ENCODE results near the gene TEX29. TPM values are rescaled to one million over a fixed set of nuclear protein-coding genes. Genes with fewer than 3 reads are reported as not detected.

TEX29 gene
- total RNA-seq, 1 experiment from 2014 or later: 0.68 TPM

DNA sequence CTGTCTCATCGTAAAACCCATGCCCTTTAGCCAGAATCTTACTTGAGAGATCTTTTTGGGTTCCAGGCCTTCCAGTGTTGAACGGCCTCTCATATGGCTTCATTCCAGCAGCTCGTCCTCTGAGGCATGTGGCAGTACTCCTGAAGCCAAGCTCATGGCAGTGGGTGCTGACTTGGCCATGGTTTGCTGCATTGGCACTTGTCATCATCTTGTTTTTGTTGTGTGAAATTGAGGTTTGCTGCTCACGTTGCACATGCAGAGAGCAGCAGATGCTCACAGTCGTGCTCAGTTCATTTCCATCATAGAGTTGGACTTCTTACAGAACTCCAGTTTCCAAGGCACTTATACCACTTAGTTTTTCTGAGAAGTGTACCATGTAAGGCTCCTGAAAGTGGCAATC, 14.9 kb downstream of the TEX29 start (continued):
- TF ChIP-seq CDX4 (CRISPR knock-in tag; IDR thresholded peaks at IDR 0.05; ENCODE audit: borderline replicate concordance) (no peak), GTF2I (CRISPR knock-in tag; conservative IDR thresholded peaks at IDR 0.05) (no peak), ZNF232 (CRISPR knock-in tag; IDR thresholded peaks at IDR 0.05) (no peak), GABPB1 (CRISPR knock-in tag; IDR thresholded peaks at IDR 0.05) (no peak), PRRX2 (CRISPR knock-in tag; IDR thresholded peaks at IDR 0.05) (no peak), ZNF317 (CRISPR knock-in tag; IDR thresholded peaks at IDR 0.05; ENCODE audit: borderline replicate concordance, low read depth) (no peak), ZNF263 (CRISPR knock-in tag; IDR thresholded peaks at IDR 0.05; ENCODE audit: low read depth) (no peak), MAX (CRISPR knock-in tag; IDR thresholded peaks at IDR 0.05) (no peak), ZNF219 (CRISPR knock-in tag; IDR thresholded peaks at IDR 0.05; ENCODE audit: borderline replicate concordance) (no peak), CBFB (CRISPR knock-in tag; IDR thresholded peaks at IDR 0.05; ENCODE audit: low read depth) (no peak), NFATC4 (CRISPR knock-in tag; IDR thresholded peaks at IDR 0.05) (no peak), MXD4 (CRISPR knock-in tag; IDR thresholded peaks at IDR 0.05; ENCODE audit: borderline replicate concordance) (no peak), JAZF1 (CRISPR knock-in tag; IDR thresholded peaks at IDR 0.05) (no peak), ZNF396 (CRISPR knock-in tag; IDR thresholded peaks at IDR 0.05; ENCODE audit: borderline replicate concordance) (no peak)
- TF ChIP-seq, protein P1, sequence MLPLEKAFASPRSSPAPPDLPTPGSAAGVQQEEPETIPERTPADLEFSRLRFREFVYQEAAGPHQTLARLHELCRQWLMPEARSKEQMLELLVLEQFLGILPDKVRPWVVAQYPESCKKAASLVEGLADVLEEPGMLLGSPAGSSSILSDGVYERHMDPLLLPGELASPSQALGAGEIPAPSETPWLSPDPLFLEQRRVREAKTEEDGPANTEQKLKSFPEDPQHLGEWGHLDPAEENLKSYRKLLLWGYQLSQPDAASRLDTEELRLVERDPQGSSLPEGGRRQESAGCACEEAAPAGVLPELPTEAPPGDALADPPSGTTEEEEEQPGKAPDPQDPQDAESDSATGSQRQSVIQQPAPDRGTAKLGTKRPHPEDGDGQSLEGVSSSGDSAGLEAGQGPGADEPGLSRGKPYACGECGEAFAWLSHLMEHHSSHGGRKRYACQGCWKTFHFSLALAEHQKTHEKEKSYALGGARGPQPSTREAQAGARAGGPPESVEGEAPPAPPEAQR (CRISPR knock-in tag; IDR thresholded peaks at IDR 0.05): no peak
- TF ChIP-seq, protein P2, sequence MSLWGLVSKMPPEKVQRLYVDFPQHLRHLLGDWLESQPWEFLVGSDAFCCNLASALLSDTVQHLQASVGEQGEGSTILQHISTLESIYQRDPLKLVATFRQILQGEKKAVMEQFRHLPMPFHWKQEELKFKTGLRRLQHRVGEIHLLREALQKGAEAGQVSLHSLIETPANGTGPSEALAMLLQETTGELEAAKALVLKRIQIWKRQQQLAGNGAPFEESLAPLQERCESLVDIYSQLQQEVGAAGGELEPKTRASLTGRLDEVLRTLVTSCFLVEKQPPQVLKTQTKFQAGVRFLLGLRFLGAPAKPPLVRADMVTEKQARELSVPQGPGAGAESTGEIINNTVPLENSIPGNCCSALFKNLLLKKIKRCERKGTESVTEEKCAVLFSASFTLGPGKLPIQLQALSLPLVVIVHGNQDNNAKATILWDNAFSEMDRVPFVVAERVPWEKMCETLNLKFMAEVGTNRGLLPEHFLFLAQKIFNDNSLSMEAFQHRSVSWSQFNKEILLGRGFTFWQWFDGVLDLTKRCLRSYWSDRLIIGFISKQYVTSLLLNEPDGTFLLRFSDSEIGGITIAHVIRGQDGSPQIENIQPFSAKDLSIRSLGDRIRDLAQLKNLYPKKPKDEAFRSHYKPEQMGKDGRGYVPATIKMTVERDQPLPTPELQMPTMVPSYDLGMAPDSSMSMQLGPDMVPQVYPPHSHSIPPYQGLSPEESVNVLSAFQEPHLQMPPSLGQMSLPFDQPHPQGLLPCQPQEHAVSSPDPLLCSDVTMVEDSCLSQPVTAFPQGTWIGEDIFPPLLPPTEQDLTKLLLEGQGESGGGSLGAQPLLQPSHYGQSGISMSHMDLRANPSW (CRISPR knock-in tag; conservative IDR thresholded peaks at IDR 0.05; ENCODE audit: low read depth): no peak

DNA sequence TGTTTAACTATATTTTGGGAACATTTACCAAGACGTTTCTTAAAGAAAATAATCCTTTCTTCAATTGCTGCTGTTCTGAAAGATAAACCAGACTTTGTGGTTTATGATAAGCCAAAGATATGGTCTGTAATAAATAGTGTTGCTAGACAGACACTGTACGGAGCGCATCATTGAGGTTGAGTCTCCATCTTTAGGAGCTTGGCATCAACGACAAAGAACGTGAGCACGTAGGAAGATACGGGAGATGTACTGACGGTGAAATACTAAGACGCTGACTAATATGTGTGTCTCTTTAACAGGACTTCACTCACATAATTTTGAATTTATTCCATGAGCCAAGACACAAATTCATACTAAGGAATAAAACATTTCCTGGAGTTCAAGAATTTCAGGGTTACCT, 16.2 kb downstream of the TEX29 start:
- Mint-ChIP-seq H3K36me3 (no peaks in the 10 kb centered on the region), H3K9me3 (peaks cover 7% of the 10 kb centered on the region), H3K4me3 (no peak overlapping the region), H3K4me1 (no peaks in the 10 kb centered on the region), H3K27ac (no peak overlapping the region), H3K27me3 (ENCODE audit: low read depth) (no peaks in the 10 kb centered on the region)
- TF ChIP-seq SMAD3 (CRISPR knock-in tag; IDR thresholded peaks at IDR 0.05; ENCODE audit: borderline replicate concordance) (no peak), CDX4 (CRISPR knock-in tag; IDR thresholded peaks at IDR 0.05; ENCODE audit: borderline replicate concordance) (no peak), TCF7 (CRISPR knock-in tag; IDR thresholded peaks at IDR 0.05; ENCODE audit: low read depth) (no peak), KAT7 (CRISPR knock-in tag; IDR thresholded peaks at IDR 0.05; ENCODE audit: borderline replicate concordance) (no peak), MXD4 (CRISPR knock-in tag; IDR thresholded peaks at IDR 0.05; ENCODE audit: borderline replicate concordance) (no peak), ZNF425 (CRISPR knock-in tag; conservative IDR thresholded peaks at IDR 0.05) (no peak), CREB1 (CRISPR knock-in tag; IDR thresholded peaks at IDR 0.05) (no peak)
- TF ChIP-seq, protein P3, sequence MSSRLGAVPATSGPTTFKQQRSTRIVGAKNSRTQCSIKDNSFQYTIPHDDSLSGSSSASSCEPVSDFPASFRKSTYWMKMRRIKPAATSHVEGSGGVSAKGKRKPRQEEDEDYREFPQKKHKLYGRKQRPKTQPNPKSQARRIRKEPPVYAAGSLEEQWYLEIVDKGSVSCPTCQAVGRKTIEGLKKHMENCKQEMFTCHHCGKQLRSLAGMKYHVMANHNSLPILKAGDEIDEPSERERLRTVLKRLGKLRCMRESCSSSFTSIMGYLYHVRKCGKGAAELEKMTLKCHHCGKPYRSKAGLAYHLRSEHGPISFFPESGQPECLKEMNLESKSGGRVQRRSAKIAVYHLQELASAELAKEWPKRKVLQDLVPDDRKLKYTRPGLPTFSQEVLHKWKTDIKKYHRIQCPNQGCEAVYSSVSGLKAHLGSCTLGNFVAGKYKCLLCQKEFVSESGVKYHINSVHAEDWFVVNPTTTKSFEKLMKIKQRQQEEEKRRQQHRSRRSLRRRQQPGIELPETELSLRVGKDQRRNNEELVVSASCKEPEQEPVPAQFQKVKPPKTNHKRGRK (CRISPR knock-in tag; IDR thresholded peaks at IDR 0.05; ENCODE audit: borderline replicate concordance): no peak
- ChIA-PET CTCF (no interaction called here), POLR2A (no interaction called here)
- ATAC-seq (no peak), DNase-seq (ENCODE audit: low spot score) (no peak)
